Dedifferentiated amniotic fluid mesenchymal stem cell (primary cell): ENCODE data around the gene SMYD3.

Experiments
- DNase-seq: peaks from one replicate; pipeline ENCODE4 v3.0.0-alpha.2; 2016; ENCODE audit errors: extremely low spot score

The SMYD3 gene

DNA sequence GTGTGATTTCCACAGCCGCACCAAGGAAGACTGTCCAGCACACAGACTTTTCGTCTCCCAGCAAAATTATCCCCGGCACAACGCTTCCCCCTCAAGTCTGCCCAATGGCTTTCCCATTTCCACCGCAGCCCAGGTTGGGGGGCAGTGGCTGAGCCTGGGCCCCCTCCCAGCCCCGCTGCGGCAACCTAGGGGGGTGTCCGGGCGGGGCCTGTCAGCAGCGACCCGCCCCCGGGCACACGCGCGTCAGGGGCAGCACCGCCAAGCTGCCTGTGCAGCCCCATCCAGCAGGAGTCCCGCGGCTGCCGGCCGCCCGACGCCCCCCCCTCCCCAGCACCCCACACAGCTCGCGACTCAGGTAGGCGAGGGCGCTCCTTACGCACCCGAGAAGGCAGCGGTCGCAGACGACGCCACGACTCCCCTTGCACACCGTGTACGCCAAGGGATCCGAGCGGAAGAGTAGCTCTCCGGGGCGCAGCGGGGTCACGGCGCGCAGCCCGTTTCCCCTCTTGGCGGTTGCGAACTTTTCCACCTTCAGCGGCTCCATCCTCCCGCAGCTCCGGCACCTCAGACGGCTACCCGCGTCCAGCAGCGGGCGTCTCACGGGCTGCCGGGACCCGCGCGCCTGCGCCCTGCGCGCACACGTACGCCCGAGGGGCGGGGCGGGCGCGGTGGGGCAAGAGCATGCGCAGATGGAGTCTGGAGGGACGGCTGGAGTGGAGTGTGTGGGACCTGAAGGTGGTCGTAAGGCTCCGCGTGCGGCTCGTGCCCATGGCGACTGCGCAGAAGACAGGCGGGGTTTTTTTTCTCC lies at the start of gene SMYD3:
Gene SMYD3, minus strand, starts transcription at position 606 of the 808 bp plus-strand sequence.
- peak; percentile 58 for DNase-seq

GRCh38 chr1:246554201-246554600 lies 47.1 kb upstream of the SMYD3 start:
- DNase-seq: no peak

GRCh38 chr1:246552110-246552509 lies 45.0 kb upstream of the SMYD3 start:
- DNase-seq: no peak

GRCh38 chr1:246550402-246550801 lies 43.3 kb upstream of the SMYD3 start:
- no peak for DNase-seq

DNA sequence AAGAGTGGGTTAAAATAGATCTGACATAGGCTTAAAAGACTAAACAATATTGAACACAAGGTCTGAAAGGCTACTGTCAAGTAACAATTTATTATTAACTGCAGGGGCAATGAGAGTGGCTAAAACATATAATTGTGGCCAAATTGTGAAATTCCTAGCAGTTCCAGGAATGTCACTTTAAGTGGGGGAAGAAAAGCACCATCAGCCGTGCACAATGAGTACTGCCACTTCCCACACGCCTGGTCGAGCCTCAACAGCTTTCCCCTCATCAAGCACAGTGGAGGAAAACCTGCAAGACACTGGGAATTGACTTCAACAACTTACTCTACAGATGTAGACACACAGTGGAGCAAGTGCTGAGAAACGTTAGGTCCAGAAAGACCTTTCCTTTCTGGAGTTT lies 42.6 kb upstream of the SMYD3 start:
- DNase-seq: no peak

GRCh38 chr1:246544001-246544400 lies 36.9 kb upstream of the SMYD3 start:
- no peak for DNase-seq

GRCh38 chr1:246540738-246541491 lies 33.8 kb upstream of the SMYD3 start:
- no peak for DNase-seq

GRCh38 chr1:246537887-246538286 lies 30.8 kb upstream of the SMYD3 start:
- no peak for DNase-seq

GRCh38 chr1:246537441-246537840 lies 30.4 kb upstream of the SMYD3 start:
- DNase-seq: no peak

DNA sequence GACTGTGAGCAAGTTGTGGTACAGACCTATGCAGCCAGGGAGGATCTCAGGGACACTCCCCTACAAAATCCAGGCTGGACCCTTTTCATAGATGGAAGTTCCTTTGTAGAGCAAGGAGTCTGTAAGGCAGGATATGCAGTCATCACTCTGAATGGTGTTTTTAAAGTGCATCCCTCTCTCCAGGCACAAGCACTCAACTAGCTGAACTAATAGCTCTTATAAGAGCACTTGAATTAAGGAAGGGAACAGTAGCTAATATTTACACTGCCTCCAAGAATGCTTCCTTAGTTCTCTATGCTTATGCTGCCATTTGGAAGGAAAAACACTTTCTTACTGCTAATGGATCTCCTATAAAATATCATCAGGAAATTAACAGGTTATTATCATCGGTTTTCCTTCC lies 27.0 kb upstream of the SMYD3 start:
- DNase-seq: no peak

DNA sequence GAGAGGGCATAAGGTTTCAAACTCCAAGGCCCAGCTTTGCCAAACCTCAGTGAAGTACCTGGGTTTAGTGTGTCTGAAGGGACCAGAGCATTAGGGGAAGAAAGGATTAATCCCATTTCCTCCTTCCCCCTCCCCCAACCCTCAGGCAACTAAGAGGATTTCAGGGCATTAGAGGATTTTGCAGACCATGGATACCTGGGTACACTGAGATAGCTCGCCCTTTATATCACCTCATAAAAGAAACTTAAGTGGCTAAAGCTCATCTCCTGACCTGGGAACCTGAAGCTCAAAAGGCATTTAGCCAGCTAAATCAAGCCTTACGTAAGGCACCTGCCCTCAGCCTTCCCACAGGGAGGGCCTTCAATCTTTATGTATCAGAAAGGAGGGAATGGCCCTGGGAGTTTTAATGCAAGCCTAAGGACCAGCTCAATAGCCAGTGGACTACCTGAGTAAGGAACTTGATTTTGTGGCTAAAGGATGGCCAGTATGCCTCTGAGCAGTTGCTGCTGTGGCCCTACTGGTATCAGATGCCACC lies 26.4 kb upstream of the SMYD3 start:
- DNase-seq: no peak

- DNase-seq: no peak
These were observed 25.4 kb upstream of the SMYD3 start for GRCh38 chr1:246532519-246532918.

DNA sequence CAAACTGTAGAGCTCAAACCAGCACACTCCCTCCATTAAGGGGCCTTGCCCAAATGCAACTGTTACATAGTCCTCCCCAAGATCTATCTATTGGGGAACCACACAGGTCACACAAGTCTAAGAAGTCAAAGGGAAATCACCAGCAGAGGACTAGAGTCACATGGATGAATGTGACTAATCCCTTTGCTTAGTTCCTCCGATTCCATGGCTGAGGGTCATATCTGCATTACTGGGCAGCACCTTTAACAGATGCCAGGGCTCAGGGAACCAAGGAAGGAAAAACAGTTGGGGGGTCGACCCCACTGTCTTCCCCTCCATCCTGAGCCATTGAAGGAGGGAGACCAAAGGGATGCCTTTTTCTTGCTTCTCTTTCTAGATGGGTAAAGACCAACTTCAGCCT lies 23.4 kb upstream of the SMYD3 start:
- no peak for DNase-seq

GRCh38 chr1:246528933-246529731 lies 22.1 kb upstream of the SMYD3 start:
- DNase-seq: no peak

DNA sequence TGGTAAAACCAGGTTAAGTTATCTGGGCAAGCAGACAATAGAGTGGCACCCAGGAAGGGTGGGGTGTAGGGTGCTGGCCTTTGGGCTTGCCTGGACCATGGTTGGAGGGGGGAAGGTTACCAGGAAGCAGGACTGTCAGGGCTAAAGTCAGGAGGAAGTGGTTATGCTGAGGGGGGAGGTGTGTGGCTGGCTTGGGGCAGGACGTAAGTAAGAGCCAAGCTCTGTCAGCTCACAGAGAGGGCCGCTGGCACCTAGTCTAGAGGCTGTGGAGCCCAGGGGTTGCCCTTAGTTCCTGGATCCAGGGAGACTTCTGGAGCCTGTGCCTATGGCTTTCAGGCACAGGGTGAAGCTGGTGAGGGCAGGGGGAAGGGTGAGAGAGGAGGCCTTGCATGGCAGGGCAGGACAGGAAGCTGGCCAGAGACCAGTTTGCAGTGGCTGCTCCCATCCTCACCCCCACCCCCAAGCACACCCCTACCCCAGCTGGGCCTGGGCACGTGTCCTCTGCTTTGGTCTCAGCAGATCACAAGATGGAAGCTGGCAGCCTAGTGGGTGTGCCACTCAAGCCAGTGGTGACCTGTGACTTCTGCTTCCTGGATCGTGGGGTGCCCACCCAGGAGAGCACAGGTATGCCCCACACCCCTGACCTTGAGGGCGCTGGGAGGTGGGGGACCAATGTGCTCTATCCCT lies 20.5 kb upstream of the SMYD3 start:
- no peak for DNase-seq

DNA sequence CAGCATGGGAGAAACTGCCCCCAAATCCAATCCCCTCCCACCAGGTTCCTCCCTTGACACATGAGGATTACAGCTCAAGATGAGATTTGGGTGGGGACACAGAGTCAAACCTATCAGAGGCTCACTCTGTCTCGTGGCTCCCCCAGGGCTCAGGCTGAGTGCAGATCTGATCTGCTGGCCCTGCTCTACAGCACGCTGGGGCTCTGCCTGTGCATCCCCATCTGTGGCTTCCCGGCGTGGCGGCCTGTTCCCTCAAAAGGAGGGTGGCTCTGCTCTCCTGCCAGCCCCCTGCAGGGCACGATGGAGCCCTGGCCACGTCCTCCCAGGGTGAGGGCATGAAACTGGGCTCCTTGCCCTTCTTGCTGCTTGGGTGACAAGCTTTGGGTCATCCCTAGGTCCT lies 19.8 kb upstream of the SMYD3 start:
- DNase-seq: no peak

DNA sequence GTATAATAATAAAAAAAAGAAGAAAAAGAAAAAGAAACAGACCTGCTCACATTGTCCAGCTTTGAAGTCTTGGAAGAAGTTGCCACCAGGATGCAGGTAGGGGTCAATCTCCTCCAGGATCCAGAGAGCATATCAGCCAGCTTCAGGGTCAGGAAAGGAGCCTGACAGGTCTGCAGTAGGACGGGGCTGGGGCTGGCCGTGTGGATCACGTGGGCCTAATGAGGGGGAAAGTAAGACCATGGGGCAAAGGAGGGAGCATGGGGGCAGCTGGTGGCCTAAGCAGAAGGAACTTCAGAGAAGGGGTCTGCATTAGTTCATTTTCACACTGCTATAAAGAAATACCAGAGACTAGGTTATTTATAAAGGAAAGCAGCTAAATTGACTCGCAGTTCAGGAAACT lies 19.3 kb upstream of the SMYD3 start:
- no peak for DNase-seq

DNA sequence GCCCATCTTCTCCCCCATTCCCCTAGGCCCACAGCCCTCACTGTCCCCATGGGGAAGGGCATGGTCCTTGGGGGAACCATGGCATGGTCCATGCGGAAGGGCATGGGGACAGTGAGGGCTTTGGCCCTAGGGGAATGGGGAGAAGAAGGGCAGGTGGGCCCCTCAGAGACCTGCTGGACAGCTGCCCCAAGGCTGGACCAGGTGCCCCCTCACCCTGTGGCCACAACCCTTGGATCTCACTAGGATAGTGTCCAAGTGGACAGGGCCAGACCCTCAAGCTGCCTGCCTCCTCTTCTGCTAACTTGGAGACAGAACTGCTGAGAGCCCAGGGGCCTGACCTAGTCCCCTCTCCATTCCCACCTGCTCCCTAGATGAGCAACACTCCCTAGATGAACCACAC lies 12.4 kb upstream of the SMYD3 start:
- DNase-seq: no peak

DNA sequence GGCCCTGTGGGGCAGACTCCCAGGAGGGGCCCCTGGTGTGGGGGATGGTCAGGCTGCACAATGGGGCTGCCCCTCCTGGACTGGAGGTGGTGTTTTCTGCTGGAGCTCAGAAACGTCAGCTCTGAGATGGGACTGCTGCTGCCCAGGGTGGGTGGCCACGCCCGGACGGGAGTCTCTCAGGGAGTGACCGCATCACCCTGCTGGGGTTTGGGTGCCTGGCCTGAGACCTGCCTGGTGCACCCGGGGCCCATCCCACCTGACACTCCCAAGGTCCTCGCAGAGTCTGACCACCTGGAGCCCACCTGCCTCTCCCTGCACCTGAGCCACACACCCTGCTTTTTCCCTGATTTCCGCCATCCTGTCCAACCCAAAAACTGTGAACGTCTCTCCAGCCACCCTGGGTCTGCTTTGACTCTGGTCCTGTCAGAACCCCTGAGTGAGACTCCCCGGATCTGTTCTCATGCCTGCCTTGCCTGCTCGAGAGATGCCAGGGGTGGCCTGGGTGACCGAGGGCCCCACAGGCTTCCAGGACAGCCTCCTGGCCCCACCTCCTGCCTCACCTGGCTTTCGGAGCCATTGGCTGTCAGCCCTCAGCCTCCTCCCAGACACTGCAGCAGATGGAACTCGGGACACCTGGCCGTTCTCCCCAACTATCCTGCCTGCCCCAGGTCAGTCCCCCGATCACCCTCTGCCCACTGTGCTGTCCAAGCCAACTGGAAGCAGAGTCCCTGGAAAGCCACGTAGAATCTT lies 11.6 kb upstream of the SMYD3 start:
- DNase-seq: no peak

GRCh38 chr1:246517391-246517790 lies 10.3 kb upstream of the SMYD3 start:
- DNase-seq: no peak

- DNase-seq: no peak
These were observed 9.0 kb upstream of the SMYD3 start for GRCh38 chr1:246516126-246516525.
